Measurements from ENCODE around the gene LTBR.
"Not testable (repeated sequence)": the region's sequence is repeated elsewhere in the genome, so short reads cannot be mapped to it uniquely, and the experiment has no call there.

LTBR gene

DNA sequence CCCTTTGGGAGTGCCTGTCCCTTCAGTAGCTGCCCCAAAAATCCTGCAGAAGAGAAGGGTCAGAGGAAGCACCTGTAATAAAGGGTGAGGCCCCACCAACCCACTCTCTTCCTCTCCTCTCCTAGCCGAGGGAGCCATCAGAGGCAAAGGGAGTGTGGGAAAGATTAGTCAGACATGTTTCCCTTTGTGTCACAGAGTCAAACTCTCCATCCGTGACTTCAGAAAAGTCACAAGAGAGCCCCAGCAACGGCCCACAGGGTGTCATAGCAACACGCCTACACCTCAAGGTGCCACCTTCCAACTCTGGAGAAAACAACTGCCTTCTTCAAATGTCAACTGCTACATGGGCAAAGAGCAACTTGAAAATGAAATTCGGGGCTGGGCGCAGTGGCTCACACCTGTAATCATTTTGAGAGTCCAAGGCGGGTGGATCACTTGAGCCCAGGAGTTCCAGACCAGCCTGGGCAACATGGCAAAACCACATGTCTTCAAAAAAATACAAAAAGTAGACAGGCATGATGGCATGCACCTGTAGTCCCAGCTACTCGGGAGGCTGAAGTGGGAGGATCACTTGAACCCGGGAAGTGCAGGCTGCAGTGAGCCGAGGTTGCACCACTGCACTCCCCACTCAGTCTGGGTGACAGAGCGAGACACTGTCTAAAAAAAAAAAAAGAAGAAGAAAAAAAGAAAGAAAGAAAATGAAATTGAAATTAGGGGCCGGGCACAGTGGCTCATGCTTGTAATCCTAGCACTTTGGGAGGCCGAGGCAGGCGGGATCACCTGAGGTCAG lies 43.1 kb downstream of the LTBR start:
- peak; percentile 63 for DNase-seq

DNA sequence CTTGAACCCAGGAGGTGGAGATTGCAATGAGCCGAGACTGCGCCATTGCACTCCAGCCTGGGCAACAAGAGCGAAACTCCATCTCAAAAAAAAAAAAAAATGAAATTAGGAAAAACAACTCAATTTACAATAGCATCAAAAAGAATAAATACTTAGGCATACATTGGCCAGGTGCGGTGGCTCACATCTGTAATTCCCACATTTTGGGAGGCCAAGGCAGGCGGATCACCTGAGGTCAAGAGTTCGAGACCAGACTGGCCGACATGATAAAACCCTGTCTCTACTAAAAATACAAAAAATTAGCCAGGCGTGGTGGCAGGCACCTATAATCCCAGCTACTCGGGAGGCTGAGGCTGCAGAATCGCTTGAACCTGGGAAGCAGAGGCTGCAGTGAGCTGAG lies 43.8 kb downstream of the LTBR start:
- not testable (repeated sequence) for DNase-seq

DNA sequence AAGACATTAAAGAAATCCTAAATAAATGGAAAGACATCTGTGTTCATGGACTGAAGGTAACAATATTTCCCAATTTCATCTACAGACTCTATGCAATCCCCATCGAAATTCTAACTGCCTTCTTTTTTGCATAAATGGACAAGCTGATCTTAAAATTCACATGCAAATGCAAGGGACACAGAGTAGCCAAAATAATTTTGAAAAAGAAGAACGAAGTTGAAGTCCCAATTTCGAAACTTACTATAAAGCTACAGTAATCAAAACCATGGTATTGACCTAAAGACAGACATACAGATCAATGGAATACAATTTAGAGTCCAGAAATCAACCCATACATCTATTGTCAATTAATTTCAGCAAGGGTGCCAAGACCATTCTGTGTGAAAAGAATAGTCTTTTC lies 44.4 kb downstream of the LTBR start:
- no peak for DNase-seq

DNA sequence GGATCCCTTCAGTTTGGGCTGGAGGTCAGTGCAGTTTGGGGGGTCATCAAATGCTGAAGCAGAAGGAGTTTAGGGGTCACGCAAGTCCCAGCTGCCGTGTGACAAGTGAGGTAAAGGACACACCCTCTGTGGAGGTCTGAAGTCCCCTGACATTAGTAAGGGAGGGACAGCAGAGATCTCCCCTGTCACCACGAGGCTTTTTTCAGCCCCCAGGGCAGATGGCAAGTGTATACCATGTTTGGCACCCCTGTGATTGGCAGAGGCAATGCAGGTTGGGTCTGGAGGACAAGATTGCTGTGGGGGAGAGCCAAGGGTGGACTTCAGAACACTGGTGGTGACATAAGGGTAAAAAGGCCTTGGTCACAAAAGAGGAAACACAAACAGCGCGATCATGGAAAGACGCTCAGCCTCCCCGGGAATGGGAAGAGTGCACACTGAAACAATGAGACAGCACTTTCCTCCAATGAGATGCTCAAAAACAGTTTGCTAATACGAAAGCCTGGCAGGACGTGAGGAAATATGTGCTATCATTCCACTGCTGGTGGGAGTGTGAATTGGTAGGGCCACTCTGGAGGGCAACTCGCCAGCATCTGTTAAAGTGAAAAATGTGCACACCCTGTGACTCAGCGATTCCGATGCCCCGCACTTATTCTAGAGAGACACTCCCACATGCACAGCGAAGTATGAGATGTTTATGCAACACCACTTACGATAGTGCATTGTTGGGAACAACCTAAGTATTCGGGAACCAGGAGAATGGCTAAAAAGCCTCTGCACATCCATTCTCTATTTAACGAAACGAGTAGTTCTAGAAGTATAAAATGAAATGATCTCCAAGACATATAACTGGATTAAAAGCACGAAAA lies 46.4 kb downstream of the LTBR start:
- no peak for DNase-seq

DNA sequence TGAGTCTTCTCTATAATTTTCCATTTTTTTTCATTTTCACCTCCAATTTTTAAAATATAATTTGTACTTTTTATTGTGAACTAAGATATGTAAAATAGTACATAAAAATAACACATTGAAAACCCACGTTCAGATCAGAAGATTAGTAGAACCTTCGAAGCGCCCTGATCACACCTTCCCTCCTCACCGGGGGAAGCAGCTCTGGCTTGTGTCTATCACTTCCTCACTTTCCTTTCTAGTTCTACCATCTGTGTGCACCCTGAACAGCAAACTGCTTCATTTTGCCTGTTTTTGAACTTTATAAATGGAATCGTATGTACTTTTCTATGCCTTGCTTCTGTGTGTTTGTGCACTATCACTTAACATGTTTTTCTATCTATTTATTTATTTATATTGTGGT lies 49.0 kb downstream of the LTBR start:
- no peak for DNase-seq

DNA sequence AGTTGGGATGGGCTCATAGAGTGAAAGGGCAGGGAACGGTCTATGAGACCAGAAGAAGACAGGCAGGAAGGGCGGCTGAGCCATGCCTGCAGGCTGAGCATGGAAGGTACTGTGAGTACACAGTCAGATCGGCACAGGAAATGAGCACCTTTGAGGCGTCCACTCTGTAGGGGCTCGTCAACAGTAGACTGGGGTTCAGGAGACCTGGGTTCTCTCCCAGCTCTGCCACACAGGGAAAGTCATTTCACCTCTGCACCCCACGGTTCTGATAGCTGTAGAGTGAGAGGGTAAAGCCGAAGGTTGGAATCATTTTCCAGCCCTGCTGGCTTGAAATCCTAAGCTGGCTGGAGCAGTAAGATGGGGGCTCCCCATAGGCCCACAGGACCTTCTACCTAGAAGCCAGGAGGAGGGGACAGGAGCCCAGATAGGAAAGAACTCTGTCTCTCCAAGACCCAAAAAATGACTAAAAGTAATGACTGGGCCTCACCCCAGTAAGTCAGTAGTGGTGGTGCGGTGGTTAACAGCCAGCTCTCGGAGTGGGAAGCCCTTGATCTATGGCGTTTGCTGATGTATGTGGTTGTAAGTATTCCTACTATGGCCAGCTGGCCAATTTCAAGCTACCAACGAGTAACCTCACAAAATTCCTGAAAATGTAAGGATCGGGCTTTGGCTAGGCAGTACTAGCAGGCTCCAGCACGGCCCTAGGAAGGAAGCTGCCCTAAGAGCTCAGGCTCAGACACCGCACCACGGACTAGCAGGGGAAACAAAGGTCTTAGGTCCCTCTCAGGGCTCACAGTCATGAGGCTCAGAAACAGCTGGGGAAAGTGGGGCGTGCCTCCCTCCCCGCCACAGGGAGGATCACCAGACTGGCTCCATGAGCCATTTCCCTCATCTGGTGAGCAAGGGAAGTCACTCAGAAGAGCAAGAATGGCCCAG lies 50.5 kb downstream of the LTBR start:
- DNase-seq: peak; percentile 15

DNA sequence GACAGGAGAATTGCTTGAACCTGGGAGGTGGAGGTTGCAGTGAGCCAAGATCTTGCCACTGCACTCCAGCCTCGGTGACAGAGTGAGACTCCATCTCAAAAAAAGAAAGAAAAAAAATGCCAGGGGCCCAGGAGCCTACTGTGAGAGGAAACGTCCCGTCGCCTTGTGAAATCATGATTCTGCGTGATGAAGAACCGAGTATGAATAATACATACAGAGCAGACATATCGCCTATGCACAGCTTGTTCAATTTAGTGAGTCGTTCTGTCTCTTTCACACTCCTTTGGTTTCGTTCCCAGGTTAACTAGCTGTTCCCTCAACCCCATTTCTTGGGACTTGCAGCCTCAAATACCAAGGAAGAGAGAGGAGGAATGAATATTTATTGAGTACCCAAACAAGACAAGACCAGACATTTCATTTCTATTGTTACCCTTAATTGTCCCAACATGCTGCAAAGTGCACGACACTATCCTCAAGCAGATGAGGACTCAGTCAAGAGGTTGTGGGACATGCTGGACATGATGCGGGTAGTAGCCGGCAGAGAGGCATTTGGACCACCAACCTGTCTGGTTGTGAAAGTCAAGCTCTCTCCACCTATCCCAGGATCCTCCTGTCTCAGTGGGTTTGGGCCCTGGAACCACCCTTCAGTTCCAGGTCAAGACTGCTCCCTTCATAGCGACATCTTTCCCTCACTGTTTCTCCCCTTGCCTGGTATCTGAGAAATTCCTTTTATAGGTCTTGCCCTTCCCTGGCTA lies 52.2 kb downstream of the LTBR start:
- DNase-seq: no peak

DNA sequence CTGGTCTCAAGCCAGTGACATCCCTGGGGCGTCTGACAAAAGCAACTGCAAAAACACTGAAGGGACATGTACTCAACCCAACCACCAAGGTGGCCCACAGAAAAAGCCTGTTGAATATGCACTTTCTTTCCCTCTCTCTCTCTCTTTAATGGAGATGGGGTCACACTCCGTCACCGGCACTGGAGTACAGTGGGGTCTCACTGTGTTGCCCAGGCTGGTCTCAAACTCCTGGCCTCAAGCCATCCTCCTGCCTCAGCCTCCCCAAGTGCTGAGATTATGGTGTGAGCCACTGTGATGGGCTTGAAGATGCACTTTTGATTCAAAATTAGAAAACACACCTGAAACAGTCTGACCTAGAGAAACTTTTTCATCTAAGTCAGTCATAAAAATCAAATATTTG lies 53.6 kb downstream of the LTBR start:
- DNase-seq: no peak

DNA sequence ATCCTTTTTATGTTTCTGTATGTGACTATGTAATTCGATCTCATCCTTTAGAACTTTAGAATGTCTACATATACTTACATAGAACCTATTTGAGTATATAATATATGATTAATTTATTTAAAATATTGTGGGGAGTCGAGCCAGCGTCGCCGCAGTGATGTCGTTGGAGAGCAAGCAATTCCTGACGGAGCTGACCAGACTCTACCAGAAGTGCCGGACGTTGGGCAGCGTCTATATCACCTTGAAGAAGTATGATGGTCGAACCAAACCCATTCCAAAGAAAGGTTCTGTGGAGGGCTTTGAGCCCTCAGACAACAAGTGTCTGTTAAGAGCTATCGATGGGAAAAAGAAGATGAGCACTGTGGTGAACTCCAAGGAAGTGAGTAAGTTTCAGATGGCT lies 54.4 kb downstream of the LTBR start:
- no peak for DNase-seq

DNA sequence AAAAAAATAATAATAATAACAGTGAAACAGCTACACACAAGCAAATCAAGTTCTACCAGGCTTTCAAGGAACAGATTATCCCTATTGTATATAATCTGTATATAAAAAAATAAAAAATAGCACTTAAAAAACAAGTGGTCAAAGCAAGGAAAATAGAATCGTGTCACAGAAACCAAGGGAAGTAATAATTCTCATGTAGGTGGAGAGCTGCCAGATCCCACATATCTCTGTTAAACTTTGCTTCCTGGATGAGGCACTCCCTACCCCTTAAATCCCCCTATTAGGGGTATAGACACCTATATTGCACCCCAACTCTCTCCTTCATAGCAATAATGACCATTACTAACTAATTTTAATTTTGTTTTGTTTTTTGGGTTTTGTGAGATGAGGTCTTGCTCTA lies 56.4 kb downstream of the LTBR start:
- no peak for DNase-seq
